NCI-H2107 treated with DMSO at 0.1 percent for 48 hours (cell line): ENCODE measurements around the gene CLIC6.
"Not testable (repeated sequence)": the region's sequence is repeated elsewhere in the genome, so short reads cannot be mapped to it uniquely, and the experiment has no call there.

Source experiments
- DNase-seq: peaks from one replicate; lab custom pipeline; 2025; ENCODE audit not compliant: unreplicated experiment; lab: John Stamatoyannopoulos, UW

The CLIC6 gene

DNA sequence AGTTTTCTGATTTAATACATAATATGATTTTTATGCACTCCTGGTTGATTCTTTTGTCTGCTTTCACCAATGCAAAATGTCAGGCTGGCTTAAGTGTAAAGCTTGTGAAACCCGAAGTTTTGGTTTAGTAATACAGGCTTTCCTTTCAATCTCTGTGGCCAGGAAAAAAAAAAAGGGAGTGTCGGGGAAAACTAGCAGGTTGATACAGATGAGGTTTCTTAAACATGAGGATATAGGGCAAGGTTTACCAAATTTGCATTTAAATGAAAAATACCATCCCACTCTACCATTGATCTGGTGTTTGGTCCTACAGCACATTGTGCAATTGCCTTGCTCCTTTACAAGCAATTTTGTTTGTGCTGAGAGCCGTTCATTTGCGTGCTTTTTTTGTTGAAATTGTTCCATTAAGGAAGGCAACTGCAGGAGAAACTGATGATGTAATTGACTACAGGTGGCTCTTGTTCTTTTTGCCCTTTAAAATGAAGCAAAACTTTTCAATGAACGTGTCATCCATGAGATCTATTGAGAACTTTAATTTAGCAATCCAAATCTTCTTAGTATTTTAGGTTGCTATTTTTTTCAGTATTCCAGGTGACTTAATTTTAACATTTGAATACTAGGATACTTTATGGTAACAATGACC lies 22.7 kb downstream of the CLIC6 start:
- DNase-seq, result peak; percentile 63

DNA sequence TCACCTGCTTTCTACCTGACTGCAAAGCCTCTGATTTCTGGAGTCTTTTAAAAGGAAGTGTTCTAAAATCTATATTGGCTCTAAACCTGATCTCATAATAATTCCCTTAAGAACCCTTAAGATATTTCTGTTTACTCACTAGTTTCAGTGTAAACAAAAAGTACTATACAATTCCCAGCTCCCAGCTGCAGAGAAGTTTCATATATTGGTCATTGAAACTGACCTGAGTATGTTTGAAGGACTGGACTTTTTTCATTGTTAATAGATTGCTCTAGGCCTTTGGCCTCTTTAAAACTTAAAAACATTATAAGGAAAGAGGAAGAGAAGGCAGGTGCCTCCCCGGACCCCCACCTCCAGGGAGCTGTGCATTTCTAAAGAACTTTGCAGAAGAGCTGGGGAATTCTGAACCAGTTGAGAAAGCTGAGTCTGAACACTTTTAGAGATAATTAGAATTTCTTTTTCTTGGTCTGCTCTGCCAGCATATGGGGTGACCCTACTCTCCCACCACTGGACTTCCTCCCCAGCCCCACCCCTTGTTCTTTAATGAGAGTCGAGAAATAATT lies 23.7 kb downstream of the CLIC6 start:
- peak; percentile 65 for DNase-seq

GRCh38 chr21:34693192-34693810 lies 24.5 kb downstream of the CLIC6 start:
- peak; percentile 88 for DNase-seq

DNA sequence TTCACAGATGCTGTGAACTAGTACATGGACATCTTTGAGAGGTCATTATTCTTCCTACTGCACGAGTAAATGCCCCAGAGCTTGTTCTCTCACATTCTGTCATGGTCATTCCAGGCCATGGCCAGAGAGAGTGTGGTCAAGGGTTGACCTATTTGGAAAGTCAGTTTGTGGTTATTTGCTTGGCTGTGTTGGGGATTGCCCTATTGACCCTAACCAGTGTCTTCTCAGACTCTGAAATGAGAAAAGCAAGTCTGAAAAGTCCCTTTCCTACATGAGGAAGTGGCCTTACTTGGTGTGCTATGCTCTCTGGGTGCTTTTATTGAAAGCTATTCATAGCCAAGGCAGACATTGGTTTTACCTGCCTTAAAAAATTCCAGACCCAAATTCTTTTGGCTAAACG lies 26.6 kb downstream of the CLIC6 start:
- DNase-seq, result no peak

DNA sequence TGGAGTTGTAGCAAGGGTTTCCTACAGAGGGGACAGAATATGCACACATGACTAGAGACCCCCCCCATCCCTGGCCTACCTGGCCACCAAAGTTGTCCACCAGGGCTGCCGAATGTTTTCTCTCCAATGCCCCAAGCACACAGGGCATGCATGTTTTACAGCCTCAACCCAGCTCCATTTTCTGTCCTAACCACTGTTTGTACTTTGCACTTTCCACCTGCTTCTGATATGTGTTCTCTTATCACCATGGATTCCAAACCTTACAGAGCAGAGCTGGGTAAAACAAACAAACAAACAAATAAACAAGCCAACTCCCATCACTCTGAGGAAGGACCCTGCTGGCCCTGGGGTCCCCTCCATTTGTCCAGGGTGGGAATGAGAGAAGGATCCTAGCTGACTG lies 27.3 kb downstream of the CLIC6 start:
- no peak for DNase-seq

DNA sequence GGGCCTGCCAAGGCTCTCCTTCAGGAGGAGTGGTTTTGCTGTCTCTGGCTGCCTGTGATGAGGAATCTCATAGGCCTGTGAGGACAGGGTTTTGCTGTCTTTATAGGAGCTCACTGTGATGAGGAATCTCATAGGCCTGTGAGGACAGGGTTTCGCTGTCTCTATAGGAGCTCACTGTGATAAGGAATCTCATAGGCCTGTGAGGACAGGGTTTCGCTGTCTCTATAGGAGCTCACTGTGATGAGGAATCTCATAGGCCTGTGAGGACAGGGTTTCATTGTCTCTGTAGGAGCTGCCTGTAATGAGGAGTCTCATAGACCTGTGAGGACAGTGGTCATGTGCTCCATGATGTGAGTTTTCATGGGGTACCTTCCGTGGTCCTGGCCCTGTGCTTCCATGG lies 29.0 kb downstream of the CLIC6 start:
- no peak for DNase-seq

DNA sequence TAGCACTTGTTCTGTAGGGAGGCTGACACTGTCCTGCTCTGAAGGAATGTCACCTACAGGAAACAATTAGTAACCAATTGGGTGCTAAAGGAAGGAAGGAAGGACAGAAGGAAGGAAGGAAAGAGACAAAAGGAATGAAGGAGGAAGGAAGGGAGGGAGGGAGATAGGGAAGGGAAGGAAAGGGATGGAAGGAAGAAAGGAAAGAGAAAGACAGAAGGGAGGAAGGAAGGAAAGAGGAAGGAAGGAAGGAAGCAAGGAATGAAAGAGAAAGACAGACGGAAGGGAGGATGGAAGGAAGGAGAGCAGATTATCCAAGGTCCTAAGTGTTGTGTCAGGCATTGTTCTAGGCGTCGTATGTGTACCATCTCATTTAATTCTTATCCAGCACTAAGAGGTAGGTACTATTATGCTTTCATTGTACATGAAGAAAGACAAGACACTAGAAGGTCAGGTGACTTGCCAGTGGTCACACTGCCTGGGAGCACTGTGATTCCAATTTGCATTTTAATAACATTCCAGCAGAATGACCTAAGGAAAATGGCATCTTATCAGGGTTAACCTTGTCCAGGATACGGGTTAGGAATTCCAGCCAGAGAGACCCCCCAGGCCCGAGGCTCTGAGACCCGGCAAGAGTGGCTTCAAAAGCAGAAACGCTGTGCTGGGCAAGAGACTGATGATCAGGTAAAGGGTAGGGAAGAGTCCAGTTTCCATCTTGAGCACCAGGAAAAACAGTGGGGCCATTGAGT lies 29.6 kb downstream of the CLIC6 start:
- DNase-seq, result no peak

DNA sequence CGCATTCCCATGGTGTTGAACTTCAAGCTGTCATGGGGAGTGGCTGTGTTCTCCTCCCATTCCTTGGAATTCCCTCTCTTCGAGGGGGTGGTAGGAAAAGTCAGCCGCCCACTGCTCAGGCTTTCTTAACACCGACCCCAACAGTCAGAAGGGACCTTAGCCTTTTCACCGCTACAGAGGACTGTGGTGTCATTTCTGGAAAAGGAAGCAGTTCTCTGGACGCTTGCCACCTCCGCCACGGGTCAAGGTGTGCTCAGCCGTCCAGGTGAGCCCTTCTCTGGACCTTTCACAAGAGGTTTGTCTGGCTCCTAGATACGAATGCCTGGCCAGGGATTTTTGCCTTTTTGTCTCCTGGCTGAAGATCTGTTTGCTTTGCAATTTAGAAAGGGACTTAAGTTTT lies 31.8 kb downstream of the CLIC6 start:
- no peak for DNase-seq

- DNase-seq, result no peak
These were observed 32.9 kb downstream of the CLIC6 start for GRCh38 chr21:34701726-34702125.

DNA sequence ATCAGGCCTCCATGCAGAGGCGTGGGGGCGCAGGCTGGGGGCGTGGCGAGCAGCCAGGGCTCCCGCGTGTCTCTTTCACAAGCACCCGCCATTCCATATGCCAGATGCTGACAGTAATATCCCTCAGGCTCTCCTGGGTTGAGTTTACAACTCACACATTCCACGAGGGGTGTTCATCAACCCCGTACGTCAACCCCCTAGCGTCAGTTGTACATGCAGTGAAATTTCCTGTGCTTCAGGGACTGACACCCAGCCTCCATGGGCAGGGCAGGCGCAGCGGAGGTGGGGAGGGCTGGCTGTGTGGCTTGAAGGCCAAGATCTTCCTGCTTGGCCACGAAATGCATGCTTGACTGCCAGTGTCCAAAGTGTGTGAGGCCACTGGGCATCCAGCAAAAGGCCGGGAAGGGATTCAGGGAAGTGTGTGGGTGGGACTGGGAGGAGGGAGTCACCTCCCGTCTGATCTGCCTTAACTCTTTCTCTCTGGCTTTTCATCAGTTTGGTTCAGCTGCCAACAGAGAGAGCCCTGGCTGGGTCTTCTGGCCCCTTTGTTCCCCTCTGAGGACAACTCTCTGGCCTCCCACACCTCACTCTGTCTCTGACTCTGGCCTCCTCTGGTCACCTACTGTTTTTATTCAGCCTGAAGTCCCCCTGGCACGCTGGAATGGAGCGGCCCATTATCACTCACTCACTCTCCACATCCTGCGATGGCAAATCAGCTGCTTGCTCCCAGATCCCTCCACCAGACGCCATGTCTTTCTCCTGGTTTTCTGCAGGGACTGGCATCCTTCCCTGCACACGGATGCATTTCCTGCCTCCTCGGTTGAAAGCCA lies 33.8 kb downstream of the CLIC6 start:
- no peak for DNase-seq

GRCh38 chr21:34703571-34703970 lies 34.8 kb downstream of the CLIC6 start:
- no peak for DNase-seq

- no peak for DNase-seq
These were observed 35.3 kb downstream of the CLIC6 start for GRCh38 chr21:34704119-34704518.

DNA sequence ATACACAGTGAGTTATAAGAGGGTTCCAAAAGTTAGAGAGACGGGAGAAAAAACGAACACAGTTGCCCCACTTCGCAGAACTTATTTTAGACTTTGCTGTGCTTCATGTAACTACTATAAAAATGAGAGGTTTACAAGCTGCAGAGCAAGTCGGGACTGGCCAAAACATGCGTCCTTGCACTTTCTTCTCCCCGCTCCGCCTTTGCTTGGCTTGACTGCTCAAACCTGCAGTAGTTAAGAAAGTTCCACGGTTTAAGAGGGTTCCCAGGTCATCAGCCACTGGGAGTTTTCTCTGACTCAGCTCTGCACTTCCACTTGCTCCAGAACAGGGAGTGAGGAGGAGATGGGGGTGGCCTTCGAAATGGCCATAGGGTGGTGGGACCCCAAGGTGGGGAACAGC lies 36.2 kb downstream of the CLIC6 start:
- no peak for DNase-seq

DNA sequence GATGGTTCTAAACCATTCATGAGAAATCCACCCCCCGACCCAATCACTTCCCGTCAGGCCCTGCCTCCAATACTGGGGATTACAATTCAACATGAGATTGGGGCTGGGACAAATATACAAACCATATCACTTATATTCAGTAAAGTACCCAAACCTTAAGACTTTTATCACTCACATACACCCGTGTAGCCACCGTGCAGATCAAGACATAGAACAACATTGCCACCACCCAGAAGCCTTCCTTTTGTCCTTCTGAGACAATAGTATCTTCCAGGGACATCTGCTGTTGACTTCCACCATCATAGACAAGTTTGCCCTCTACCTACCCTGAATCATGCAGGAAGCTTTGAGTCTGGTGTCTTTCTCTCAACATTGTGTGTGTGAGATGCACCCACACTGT lies 37.5 kb downstream of the CLIC6 start:
- DNase-seq, result no peak

- no peak for DNase-seq
These were observed 39.1 kb downstream of the CLIC6 start for GRCh38 chr21:34707876-34708325.

DNA sequence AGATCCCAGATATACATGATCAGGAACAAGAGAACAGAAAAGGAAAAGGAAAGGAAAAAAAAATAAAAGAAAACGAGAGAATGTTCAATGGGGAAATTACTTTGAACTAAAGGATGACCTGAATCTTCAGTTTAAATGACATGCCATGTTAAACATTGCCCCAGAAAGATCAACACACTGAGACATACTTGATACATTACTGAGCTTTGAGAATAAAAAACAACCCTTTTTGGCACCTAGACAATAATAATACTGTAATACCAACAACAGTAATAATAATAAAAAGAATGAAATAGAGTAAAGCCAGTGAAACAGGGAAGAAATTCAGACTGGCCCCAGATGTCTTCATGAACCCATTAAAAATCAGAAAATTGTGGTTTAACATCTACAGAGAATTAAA lies 44.8 kb downstream of the CLIC6 start:
- DNase-seq, result no peak

DNA sequence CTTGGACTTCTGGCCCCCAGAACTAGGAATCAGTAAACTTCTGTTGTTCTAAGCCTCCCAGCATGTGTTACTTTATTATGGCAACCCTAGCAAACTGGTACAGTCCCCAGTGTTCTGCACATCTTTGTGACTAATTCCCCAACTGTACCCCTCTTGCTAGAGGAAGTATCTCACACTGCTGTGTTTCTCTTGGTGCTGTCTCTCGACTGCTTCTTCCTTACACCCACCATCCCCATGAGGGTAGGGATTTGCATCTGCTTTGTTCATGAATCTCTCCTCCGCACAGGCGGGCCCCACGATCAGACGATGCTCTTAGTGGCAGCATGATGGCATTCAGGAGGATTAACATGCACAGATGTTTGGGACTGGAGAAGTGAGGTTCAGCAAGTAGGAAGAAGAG lies 46.7 kb downstream of the CLIC6 start:
- DNase-seq, result no peak

GRCh38 chr21:34715985-34716596 lies 47.3 kb downstream of the CLIC6 start:
- no peak for DNase-seq

- DNase-seq, result not testable (repeated sequence)
These were observed 49.7 kb downstream of the CLIC6 start for GRCh38 chr21:34718529-34718928.

GRCh38 chr21:34722684-34723300 lies 54.0 kb downstream of the CLIC6 start:
- no peak for DNase-seq
